Measurements from ENCODE around the gene LRMDA.

- TF ChIP-seq CTCF (conservative IDR thresholded peaks at IDR 0.05; ENCODE audit: low read length), result no peak
- no peak for TF ChIP-seq EZH2phosphoT487 (IDR thresholded peaks at IDR 0.05; ENCODE audit: borderline replicate concordance)
These were observed 457.6 kb downstream of the LRMDA start for GRCh38 chr10:75889051-75889450.

Data from Loucy (cell line).